ENCODE measurements around the gene SLC39A5. TPM values are rescaled to one million over a fixed set of nuclear protein-coding genes. Genes with fewer than 3 reads are reported as not detected.

SLC39A5 gene
- total RNA-seq, result not detected in 2 replicates

GRCh38 chr12:56229916-56230431 lies at the start of gene SLC39A5:
Gene SLC39A5 (plus strand): TSS chr12:56230051. CDS start chr12:56231275, 1,224 bp downstream.

GRCh38 chr12:56189099-56189917 lies 40.5 kb upstream of the SLC39A5 start, which contains the start of gene SMARCC2:
Gene SMARCC2 (minus strand): TSS chr12:56189483. CDS start chr12:56189461, 22 bp downstream.

GRCh38 chr12:56221757-56222530 lies 7.9 kb upstream of the SLC39A5 start, which contains the start of gene RNF41:
Gene RNF41 (minus strand): TSS chr12:56221922. CDS start chr12:56214047, 7,875 bp downstream.

GRCh38 chr12:56224102-56224701 lies 5.6 kb upstream of the SLC39A5 start, which contains the start of gene NABP2:
Gene NABP2 (plus strand): TSS chr12:56224342. CDS start chr12:56224857, 515 bp downstream.

GRCh38 chr12:56258068-56258819 lies 28.4 kb downstream of the SLC39A5 start, which contains the start of gene ANKRD52:
Gene ANKRD52 (minus strand): TSS chr12:56258384. CDS start chr12:56258269, 115 bp downstream.

GRCh38 chr12:56266693-56267442 lies 37.0 kb downstream of the SLC39A5 start, which contains the start of gene COQ10A:
Gene COQ10A (plus strand): TSS chr12:56266942. CDS start chr12:56267119, 177 bp downstream.

Other genes starting within 250 kb of the SLC39A5 start
- gene SUOX, start 232.8 kb upstream of the SLC39A5 start, total RNA-seq, result 14.7 and 15.9 TPM in 2 replicates
- 0.65 and 0.76 TPM in 2 replicates for gene IKZF4, start 209.0 kb upstream of the SLC39A5 start, total RNA-seq
- 189 and 710 TPM in 2 replicates for gene RPS26, start 188.1 kb upstream of the SLC39A5 start, total RNA-seq
- not detected in 2 replicates for gene ERBB3, start 149.9 kb upstream of the SLC39A5 start, total RNA-seq
- gene PA2G4, start 125.5 kb upstream of the SLC39A5 start, total RNA-seq, result 220 and 288 TPM in 2 replicates
- 1,044 and 2,932 TPM in 2 replicates for gene RPL41, start 113.4 kb upstream of the SLC39A5 start, total RNA-seq
- gene ZC3H10, start 111.8 kb upstream of the SLC39A5 start, total RNA-seq, result 4.5 and 6.5 TPM in 2 replicates
- 219 and 238 TPM in 2 replicates for gene ESYT1, start 101.8 kb upstream of the SLC39A5 start, total RNA-seq
- gene MYL6B, start 77.5 kb upstream of the SLC39A5 start, total RNA-seq, result 67.9 and 81.5 TPM in 2 replicates
- gene MYL6, start 71.7 kb upstream of the SLC39A5 start, total RNA-seq, result 3,195 and 3,406 TPM in 2 replicates
- 39.0 and 45.4 TPM in 2 replicates for gene SMARCC2, start 40.6 kb upstream of the SLC39A5 start, total RNA-seq
- 121 and 157 TPM in 2 replicates for gene RNF41, start 8.1 kb upstream of the SLC39A5 start, total RNA-seq
- gene NABP2, start 5.7 kb upstream of the SLC39A5 start, total RNA-seq, result 28.3 and 31.5 TPM in 2 replicates
- 9.3 and 13.0 TPM in 2 replicates for gene ANKRD52, start 28.3 kb downstream of the SLC39A5 start, total RNA-seq
- 9.1 and 13.2 TPM in 2 replicates for gene COQ10A, start 36.9 kb downstream of the SLC39A5 start, total RNA-seq
- 122 and 135 TPM in 2 replicates for gene CS, start 70.3 kb downstream of the SLC39A5 start, total RNA-seq
- 143 and 145 TPM in 2 replicates for gene CNPY2, start 85.9 kb downstream of the SLC39A5 start, total RNA-seq
- 4.9 and 14.9 TPM in 2 replicates for gene PAN2, start 103.9 kb downstream of the SLC39A5 start, total RNA-seq
- 0.32 TPM in 1 of 2 replicates, not detected in the other for gene IL23A, start 108.8 kb downstream of the SLC39A5 start, total RNA-seq
- gene STAT2, start 130.1 kb downstream of the SLC39A5 start, total RNA-seq, result 83.2 and 175 TPM in 2 replicates
- not detected in 2 replicates for gene APOF, start 132.8 kb downstream of the SLC39A5 start, total RNA-seq
- 10.7 and 17.3 TPM in 2 replicates for gene TIMELESS, start 219.4 kb downstream of the SLC39A5 start, total RNA-seq
- not detected in 2 replicates for gene MIP, start 224.6 kb downstream of the SLC39A5 start, total RNA-seq
- 1.3 and 2.1 TPM in 2 replicates for gene SPRYD4, start 238.5 kb downstream of the SLC39A5 start, total RNA-seq